Activated B cell treated with CpG ODN at 0.5 μM for 24 hours (primary cell): ENCODE results near the gene KRTAP21-2. TPM values are rescaled to one million over a fixed set of nuclear protein-coding genes. Genes with fewer than 3 reads are reported as not detected.

Source experiments
- ATAC-seq: fragments of 200-7000 bp; cut with Tn5 transposase; one replicate; pipeline ENCODE4 v1.10.0; 2021; ENCODE audit warnings: low read depth, mild to moderate bottlenecking, moderate library complexity
- CTCF ChIA-PET: fragments of 350-600 bp; sonication (Branson Sonifier 250); formaldehyde crosslinking; loops from one replicate; lab custom pipeline; 2021; ENCODE audit warnings: antibody characterized with exemption; lab: Charles Lee
- POLR2A ChIA-PET: fragments of 350-600 bp; sonication (Branson Sonifier 250); formaldehyde crosslinking; loops from one replicate; lab custom pipeline; 2021; ENCODE audit warnings: antibody characterized with exemption; lab: Charles Lee
- DNase-seq: peaks from one replicate; pipeline ENCODE4 v3.0.0; 2022
- H3K27ac Mint-ChIP-seq: one replicate; pipeline ENCODE4 v1.8.0; 2020; ENCODE audit warnings: mixed read lengths
- H3K27me3 Mint-ChIP-seq: one replicate; pipeline ENCODE4 v1.8.0; 2021; ENCODE audit warnings: mixed read lengths
- H3K36me3 Mint-ChIP-seq: one replicate; pipeline ENCODE4 v1.8.0; 2021; ENCODE audit warnings: low read depth, mixed read lengths
- H3K4me1 Mint-ChIP-seq: one replicate; pipeline ENCODE4 v1.8.0; 2021; ENCODE audit warnings: mixed read lengths
- H3K4me3 Mint-ChIP-seq: one replicate; pipeline ENCODE4 v1.8.0; 2020; ENCODE audit warnings: mild to moderate bottlenecking, mixed read lengths
- H3K9me3 Mint-ChIP-seq: one replicate; pipeline ENCODE4 v1.8.0; 2020; ENCODE audit warnings: mixed read lengths
- intact Hi-C: fragments of 100-400 bp; cut with micrococcal nuclease; formaldehyde crosslinking; loops from one replicate; pipeline ENCODE4 v1.15.1; 2024
- total RNA-seq: library from RNA; stranded (reverse); gene quantifications from 2 replicates; pipeline ENCODE4 v1.2.3, GENCODE V29; 2022
- TF ChIP-seq, protein P1 (sequence below): fragments of 200-600 bp; IDR thresholded peaks from one replicate; pipeline ENCODE4 v1.8.0; 2022; ENCODE audit warnings: antibody characterized with exemption, mild to moderate bottlenecking

The KRTAP21-2 gene
- not detected in 2 replicates for total RNA-seq

- Mint-ChIP-seq H3K9me3 (peaks cover 6% of the 10 kb centered on the region), H3K27ac (no peak within 1 kb of the TSS), H3K4me3 (no peak within 1 kb of the TSS), H3K27me3 (no peaks in the 10 kb centered on the region), H3K4me1 (no peaks in the 10 kb centered on the region), H3K36me3 (no peaks in the 10 kb centered on the region)
- TF ChIP-seq, protein P1, sequence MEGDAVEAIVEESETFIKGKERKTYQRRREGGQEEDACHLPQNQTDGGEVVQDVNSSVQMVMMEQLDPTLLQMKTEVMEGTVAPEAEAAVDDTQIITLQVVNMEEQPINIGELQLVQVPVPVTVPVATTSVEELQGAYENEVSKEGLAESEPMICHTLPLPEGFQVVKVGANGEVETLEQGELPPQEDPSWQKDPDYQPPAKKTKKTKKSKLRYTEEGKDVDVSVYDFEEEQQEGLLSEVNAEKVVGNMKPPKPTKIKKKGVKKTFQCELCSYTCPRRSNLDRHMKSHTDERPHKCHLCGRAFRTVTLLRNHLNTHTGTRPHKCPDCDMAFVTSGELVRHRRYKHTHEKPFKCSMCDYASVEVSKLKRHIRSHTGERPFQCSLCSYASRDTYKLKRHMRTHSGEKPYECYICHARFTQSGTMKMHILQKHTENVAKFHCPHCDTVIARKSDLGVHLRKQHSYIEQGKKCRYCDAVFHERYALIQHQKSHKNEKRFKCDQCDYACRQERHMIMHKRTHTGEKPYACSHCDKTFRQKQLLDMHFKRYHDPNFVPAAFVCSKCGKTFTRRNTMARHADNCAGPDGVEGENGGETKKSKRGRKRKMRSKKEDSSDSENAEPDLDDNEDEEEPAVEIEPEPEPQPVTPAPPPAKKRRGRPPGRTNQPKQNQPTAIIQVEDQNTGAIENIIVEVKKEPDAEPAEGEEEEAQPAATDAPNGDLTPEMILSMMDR = no peak
- ChIA-PET CTCF (no interaction called here), POLR2A (no interaction called here)
- intact Hi-C loops = no loop called here
- DNase-seq = no peak
- ATAC-seq = no peak
Observed at GRCh38 chr21:30747159-30747558, at the start of gene KRTAP21-2. Gene KRTAP21-2 (minus strand): TSS chr21:30747259. CDS start chr21:30747202, 57 bp downstream.

DNA sequence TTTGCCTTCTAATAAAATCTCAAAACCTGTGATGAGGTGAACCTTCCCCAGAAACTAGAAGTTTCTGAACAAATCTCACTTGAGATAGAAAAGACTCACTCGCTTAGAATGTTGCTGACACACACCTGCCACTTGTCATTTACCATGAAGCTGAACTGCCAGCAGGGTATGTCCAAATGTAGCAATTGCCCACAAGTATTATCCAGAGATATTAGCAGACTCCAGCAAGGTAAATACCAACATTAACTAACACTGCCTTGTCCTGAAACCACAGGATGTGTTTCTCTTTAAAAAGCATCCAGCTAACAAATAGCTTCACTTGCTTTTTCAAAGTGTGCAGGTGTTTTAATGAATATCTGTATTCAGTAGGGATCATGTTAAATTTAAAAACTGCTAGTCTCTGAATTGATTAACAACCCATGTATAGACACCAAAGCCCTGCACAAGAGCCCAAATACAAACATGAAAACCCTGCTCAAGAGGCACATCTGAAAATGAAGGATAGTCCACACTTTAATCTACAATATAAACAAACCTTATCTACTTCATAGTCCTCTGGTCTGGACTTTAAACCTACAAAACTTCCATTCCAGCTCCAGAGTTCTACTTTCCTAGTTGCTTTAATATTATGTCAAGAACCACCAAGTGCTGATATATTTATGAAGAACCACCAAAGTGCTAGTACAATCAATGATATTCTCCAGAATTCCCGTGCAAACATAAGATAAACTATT lies 46.7 kb upstream of the KRTAP21-2 start:
- H3K27ac Mint-ChIP-seq = no peak overlapping the region
- no peak overlapping the region for H3K4me3 Mint-ChIP-seq
- ChIA-PET POLR2A (no interaction called here), CTCF (no interaction called here)
- intact Hi-C loops = no loop called here
- H3K27me3 Mint-ChIP-seq = no peaks in the 10 kb centered on the region
- ATAC-seq (no peak), DNase-seq (no peak)
- peaks cover 3% of the 10 kb centered on the region for H3K9me3 Mint-ChIP-seq
- no peaks in the 10 kb centered on the region for H3K4me1 Mint-ChIP-seq
- TF ChIP-seq, protein P1 = no peak
- no peaks in the 10 kb centered on the region for H3K36me3 Mint-ChIP-seq

GRCh38 chr21:30779249-30779648 lies 32.2 kb upstream of the KRTAP21-2 start:
- DNase-seq = no peak
- Mint-ChIP-seq H3K9me3 (no peaks in the 10 kb centered on the region), H3K4me1 (no peaks in the 10 kb centered on the region), H3K27me3 (no peaks in the 10 kb centered on the region), H3K27ac (no peak overlapping the region), H3K4me3 (no peak overlapping the region), H3K36me3 (no peaks in the 10 kb centered on the region)
- TF ChIP-seq, protein P1 = no peak
- POLR2A ChIA-PET = no interaction called here
- intact Hi-C loops = no loop called here
- CTCF ChIA-PET = no interaction called here
- no peak for ATAC-seq

DNA sequence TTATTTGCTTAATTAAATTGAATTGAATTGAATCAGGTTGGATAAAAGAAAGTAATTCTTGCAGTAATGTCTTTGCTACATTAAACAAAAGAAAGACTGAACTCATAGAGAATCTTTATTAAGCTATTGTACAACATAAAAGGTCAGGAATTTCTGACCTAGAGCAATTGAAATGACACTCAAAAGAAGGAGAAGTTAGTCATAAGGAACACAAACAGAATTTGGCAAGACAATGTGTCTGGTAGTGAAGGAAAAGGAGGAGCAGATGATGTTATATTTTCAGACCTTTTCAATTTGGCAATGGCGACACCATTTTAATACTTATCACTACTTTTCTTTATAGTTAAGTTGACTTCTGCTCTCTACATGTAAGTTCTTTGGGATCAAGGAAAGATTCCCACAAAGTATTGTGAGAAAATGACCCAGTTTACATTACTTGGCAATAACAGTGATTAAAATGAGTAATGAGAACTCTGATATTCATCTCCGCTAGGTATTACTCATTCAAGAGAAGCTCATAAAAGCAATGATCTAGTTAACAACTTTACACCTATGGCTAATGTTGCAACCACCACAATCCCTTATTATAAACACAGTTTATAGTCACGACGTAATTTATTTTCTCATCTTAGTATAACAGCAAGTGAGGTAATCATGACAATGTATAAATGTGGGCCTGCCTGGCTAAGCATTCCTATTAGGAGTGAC lies 22.8 kb upstream of the KRTAP21-2 start:
- no peaks in the 10 kb centered on the region for H3K36me3 Mint-ChIP-seq
- ChIA-PET CTCF (no interaction called here), POLR2A (no interaction called here)
- no peaks in the 10 kb centered on the region for H3K9me3 Mint-ChIP-seq
- intact Hi-C loops = no loop called here
- TF ChIP-seq, protein P1 = no peak
- DNase-seq = no peak
- no peaks in the 10 kb centered on the region for H3K27me3 Mint-ChIP-seq
- H3K4me3 Mint-ChIP-seq = no peak overlapping the region
- no peak for ATAC-seq
- no peaks in the 10 kb centered on the region for H3K4me1 Mint-ChIP-seq
- H3K27ac Mint-ChIP-seq = no peak overlapping the region

- H3K27ac Mint-ChIP-seq = no peak overlapping the region
- intact Hi-C loops = no loop called here
- ChIA-PET POLR2A (no interaction called here), CTCF (no interaction called here)
- peaks cover 2% of the 10 kb centered on the region for H3K9me3 Mint-ChIP-seq
- TF ChIP-seq, protein P1 = no peak
- no peak for ATAC-seq
- DNase-seq = no peak
- H3K27me3 Mint-ChIP-seq = no peaks in the 10 kb centered on the region
- H3K4me3 Mint-ChIP-seq = no peak overlapping the region
- H3K36me3 Mint-ChIP-seq = no peaks in the 10 kb centered on the region
- H3K4me1 Mint-ChIP-seq = no peaks in the 10 kb centered on the region
Observed at GRCh38 chr21:30760776-30761175, 13.7 kb upstream of the KRTAP21-2 start.
